HepG2 (cell line): Measurements from ENCODE around the gene HS3ST4. TPM values are rescaled to one million over a fixed set of nuclear protein-coding genes. Genes with fewer than 3 reads are reported as not detected.

Experiments used
- ATAC-seq: fragments of 200-7000 bp; cut with Tn5 transposase; 3 replicates; pipeline ENCODE4 v1.9.1; 2020; ENCODE audit warnings: mild to moderate bottlenecking, moderate library complexity
- BruUV-seq: library from RNA; stranded (reverse); fragments of 400-500 nt; replicated peaks from 2 replicates; lab custom pipeline; 2021; lab: Mats Ljungman, UMichigan
- CTCF ChIA-PET: fragments of 300-600 bp; formaldehyde crosslinking; extraction: SDS; loops from one replicate; lab custom pipeline; 2021; ENCODE audit warnings: low total read pairs, inconsistent platforms, low intra/inter-chr PET ratio; lab: Yijun Ruan, JAX
- POLR2A ChIA-PET: fragments of 350-600 bp; sonication (Branson Sonifier 250); formaldehyde crosslinking; loops from one replicate; lab custom pipeline; 2020; ENCODE audit warnings: antibody characterized with exemption, inconsistent platforms; lab: Yijun Ruan, JAX
- DNase-seq: peaks from one replicate; pipeline ENCODE4 v3.0.0-alpha.2; 2015; ENCODE audit warnings: low spot score
- FAIRE-seq: peaks from 3 replicates; lab custom pipeline; 2011; peaks lifted over from hg19 to GRCh38; lab: Jason Lieb, UNC
- H2AFZ ChIP-seq: one replicate; pipeline ENCODE4 v1.6.1; 2011; ENCODE audit warnings: low read length, inconsistent platforms
- H3K27ac ChIP-seq: fragments of 300-600 bp; 3 replicates; pipeline ENCODE4 v1.8.0; 2011; ENCODE audit warnings: mixed run types, mild to moderate bottlenecking, mixed read lengths, low read length, inconsistent platforms; ENCODE audit not compliant: insufficient read depth; ENCODE audit errors: extremely low read length
- H3K27me3 ChIP-seq, 2 experiments: fragments of 200-600 bp in 1 of 2; 2 replicates in 1 of 2; 3 replicates in 1 of 2; pipeline versions ENCODE4 v1.6.0 to v1.8.0; 2011; ENCODE audit warnings: low read length in 2 of 2, mild to moderate bottlenecking in 2 of 2, moderate library complexity in 2 of 2, inconsistent platforms in 1 of 2; ENCODE audit not compliant: insufficient read depth in 2 of 2, control insufficient read depth in 1 of 2
- H3K36me3 ChIP-seq, 2 experiments: fragments of 200-600 bp in 1 of 2; replicated peaks in 1 of 2; 2 replicates in 1 of 2; 3 replicates in 1 of 2; pipeline versions ENCODE4 v1.5.1 to v1.8.0; 2011; ENCODE audit warnings: low read length in 2 of 2, inconsistent platforms in 1 of 2; ENCODE audit not compliant: insufficient read depth in 2 of 2, control insufficient read depth in 1 of 2
- H3K4me1 ChIP-seq: 2 replicates; pipeline ENCODE4 v1.5.1; 2012; ENCODE audit warnings: low read length, inconsistent platforms; ENCODE audit not compliant: insufficient read depth
- H3K4me2 ChIP-seq: 2 replicates; pipeline ENCODE4 v1.6.0; 2011; ENCODE audit warnings: low read depth, low read length, inconsistent platforms
- H3K4me3 ChIP-seq, 3 experiments: fragments of 200-600 bp in 1 of 3; sonication (generic), shearing (Covaris generic) in 1 of 3; replicated peaks in 1 of 3; 2 replicates each; pipeline ENCODE4 v1.5.1; 2011 to 2016; ENCODE audit warnings: low read length in 3 of 3, inconsistent platforms in 2 of 3, low read depth in 2 of 3, mild to moderate bottlenecking in 2 of 3, control low read depth in 1 of 3, mixed read lengths in 1 of 3; ENCODE audit not compliant: insufficient read depth in 1 of 3
- H3K79me2 ChIP-seq: one replicate; pipeline ENCODE4 v1.6.1; 2011; ENCODE audit warnings: low read length, inconsistent platforms; ENCODE audit not compliant: insufficient read depth
- H3K9ac ChIP-seq: 2 replicates; pipeline ENCODE4 v1.6.0; 2011; ENCODE audit warnings: mild to moderate bottlenecking, low read depth, low read length, inconsistent platforms; ENCODE audit not compliant: insufficient read depth
- H3K9me3 ChIP-seq: 2 replicates; pipeline ENCODE4 v1.5.1; 2012; ENCODE audit warnings: mild to moderate bottlenecking, low read length
- H4K20me1 ChIP-seq: 2 replicates; pipeline ENCODE4 v1.6.0; 2011; ENCODE audit warnings: inconsistent platforms, mild to moderate bottlenecking, low read length, moderate library complexity; ENCODE audit not compliant: insufficient read depth
- HOXD1 ChIP-seq: sonication (generic); formaldehyde crosslinking; IDR thresholded peaks from 2 replicates; pipeline ENCODE4 v1.5.0; 2020; ENCODE audit warnings: missing genetic modification reagents
- NFRKB ChIP-seq: fragments of 450-650 bp; IDR thresholded peaks from 2 replicates; pipeline ENCODE4 v1.6.1; 2017
- NKX3-1 ChIP-seq: sonication (generic); formaldehyde crosslinking; IDR thresholded peaks from 2 replicates; pipeline ENCODE4 v1.5.0; 2020; ENCODE audit warnings: missing genetic modification reagents
- SIN3A ChIP-seq: IDR thresholded peaks from 2 replicates; pipeline ENCODE4 v1.6.1; 2011; ENCODE audit warnings: low read depth, mild to moderate bottlenecking, control low read depth, low read length, borderline replicate concordance
- TBX3 ChIP-seq: fragments of 450-650 bp; IDR thresholded peaks from 2 replicates; pipeline ENCODE4 v1.6.1; 2017; ENCODE audit warnings: antibody characterized with exemption, mild to moderate bottlenecking, inconsistent platforms, borderline replicate concordance
- ZNF275 ChIP-seq: sonication (generic); formaldehyde crosslinking; IDR thresholded peaks from 2 replicates; pipeline ENCODE4 v1.8.0; 2022; ENCODE audit warnings: missing genetic modification reagents, mild to moderate bottlenecking, inconsistent platforms, borderline replicate concordance
- ZNF710 ChIP-seq: sonication (generic); formaldehyde crosslinking; IDR thresholded peaks from 2 replicates; pipeline ENCODE4 v1.5.0; 2020; ENCODE audit warnings: mild to moderate bottlenecking, missing genetic modification reagents, borderline replicate concordance
- ZNF850 ChIP-seq: sonication (generic); formaldehyde crosslinking; conservative IDR thresholded peaks from 2 replicates; pipeline ENCODE4 v1.9.0; 2021; ENCODE audit warnings: mild to moderate bottlenecking, missing genetic modification reagents
- WGBS: methylation state at CpG from one replicate; pipeline ENCODE4 v1.1.6; 2017; ENCODE audit warnings: low lambda C conversion rate; 5-methylcytosine and 5-hydroxymethylcytosine counted together
- in situ Hi-C: cut with HindIII; loops from 2 replicates; pipeline ENCODE4 v1.10.0; 2017; ENCODE audit warnings: low pct_unique_long_range_greater_than_20kb; ENCODE audit not compliant: extremely low pct_ligation_motif_present
- intact Hi-C: fragments of 100-400 bp; cut with micrococcal nuclease; formaldehyde crosslinking; loops from one replicate; pipeline ENCODE4 v1.10.0; 2022; ENCODE audit not compliant: unreplicated experiment
- polyA plus RNA-seq, 8 experiments: library from polyadenylated mRNA; depleted of rRNA in 3 of 8; stranded (reverse) in 7 of 8; unstranded in 1 of 8; fragments of >200 nt; fragmentation: Illumina TruSeq in 4 of 8; extraction: Trizol in 4 of 8; gene quantifications; 2 replicates each; pipeline versions ENCODE4 v1.2.1 to v1.2.3, GENCODE V29; 2011 to 2016; ENCODE audit warnings: low read depth in 4 of 8, missing spikeins in 1 of 8, mixed read lengths in 1 of 8; ENCODE audit not compliant: insufficient read depth in 1 of 8
- total RNA-seq, 5 experiments: library from RNA; depleted of rRNA; stranded (reverse); fragments of >200 nt; fragmentation: Illumina TruSeq; extraction: Trizol; gene quantifications; 2 replicates each; pipeline ENCODE4 v1.2.3, GENCODE V29; 2016; ENCODE audit warnings: low read depth in 1 of 5

The HS3ST4 gene
- total and polyA plus RNA-seq, 2 of the 13 experiments (the other 11 are each of a cell fraction or from before 2014, with no cell fraction given), result not detected

DNA sequence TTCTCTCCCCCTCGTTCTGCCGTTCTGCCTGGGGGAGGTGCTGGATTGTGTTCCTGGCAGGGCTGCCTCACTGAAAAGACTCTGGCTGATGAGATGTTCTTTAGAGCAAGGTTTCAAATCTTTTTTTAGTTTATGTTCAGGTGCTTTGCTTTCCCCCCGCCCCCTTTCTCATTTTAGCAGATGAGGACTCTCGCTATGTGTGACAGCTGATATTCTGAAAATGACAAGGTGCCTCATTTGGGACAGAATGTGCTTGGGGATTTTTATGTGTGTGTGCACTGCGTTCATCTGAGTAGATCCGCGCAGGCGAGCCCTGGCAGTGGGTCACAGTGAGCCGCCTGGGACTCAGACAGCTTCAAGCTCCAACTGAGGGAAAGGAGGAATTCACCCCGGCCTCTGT lies 205.9 kb downstream of the HS3ST4 start:
- H3K9ac ChIP-seq, result no peak overlapping the region
- ChIA-PET POLR2A (no interaction called here), CTCF (no interaction called here)
- 6% methylated on average over 8 of the region's 10 CpGs for WGBS
- no peak overlapping the region for H3K27ac ChIP-seq
- H3K4me3 ChIP-seq, result no peak overlapping the region
- no peak for FAIRE-seq
- in situ Hi-C loops, result no loop called here
- H3K36me3 ChIP-seq, result no peaks in the 10 kb centered on the region
- H3K79me2 ChIP-seq, result no peaks in the 10 kb centered on the region
- no TSS peak for BruUV-seq
- intact Hi-C loops, result no loop called here
- no peak for ATAC-seq
- H4K20me1 ChIP-seq, result no peaks in the 10 kb centered on the region
- TF ChIP-seq NFRKB (no peak), ZNF850 (CRISPR knock-in tag) (no peak), ZNF710 (CRISPR knock-in tag) (no peak), HOXD1 (CRISPR knock-in tag) (no peak), SIN3A (no peak), TBX3 (no peak), ZNF275 (CRISPR knock-in tag) (no peak), NKX3-1 (CRISPR knock-in tag) (no peak)
- no peaks in the 10 kb centered on the region for H3K4me1 ChIP-seq
- H3K4me2 ChIP-seq, result no peak overlapping the region
- no peak overlapping the region for H2AFZ ChIP-seq
- DNase-seq, result no peak
- no peaks in the 10 kb centered on the region for H3K9me3 ChIP-seq
- no peaks in the 10 kb centered on the region for H3K27me3 ChIP-seq
